Epithelial cell of prostate (primary cell): ENCODE data around the gene MOAP1.
"Not testable (repeated sequence)": the region's sequence is repeated elsewhere in the genome, so short reads cannot be mapped to it uniquely, and the experiment has no call there.

ENCODE experiments used
- DNase-seq: peaks from one replicate; pipeline ENCODE4 v3.0.0-alpha.2; 2011; ENCODE audit warnings: low read depth, low spot score
- H3K27ac ChIP-seq: fragments of 450-650 bp; 2 replicates; pipeline ENCODE4 v1.5.1; 2017; ENCODE audit warnings: mild to moderate bottlenecking

Gene MOAP1

DNA sequence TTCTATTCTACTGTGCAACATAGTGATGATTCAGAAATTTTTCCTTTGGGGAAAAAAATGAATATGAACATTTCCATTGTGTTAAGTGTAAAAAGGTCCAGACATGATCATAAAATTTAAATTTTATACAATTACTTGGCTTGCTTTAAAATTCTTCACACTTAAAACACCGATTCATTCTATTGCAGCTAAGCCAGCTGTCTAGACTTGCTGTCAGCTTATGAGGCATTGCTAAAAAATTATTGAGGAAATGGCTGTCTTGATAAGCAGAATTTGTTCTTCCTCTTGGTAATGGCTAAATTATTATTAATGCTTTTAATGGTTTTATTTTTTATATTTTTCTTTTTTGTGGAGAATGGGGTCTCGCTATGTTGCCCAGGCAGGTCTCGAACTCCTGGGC, 2.3 kb upstream of the MOAP1 start:
- peak overlapping the region; percentile 95 for H3K27ac ChIP-seq
- no peak for DNase-seq

DNA sequence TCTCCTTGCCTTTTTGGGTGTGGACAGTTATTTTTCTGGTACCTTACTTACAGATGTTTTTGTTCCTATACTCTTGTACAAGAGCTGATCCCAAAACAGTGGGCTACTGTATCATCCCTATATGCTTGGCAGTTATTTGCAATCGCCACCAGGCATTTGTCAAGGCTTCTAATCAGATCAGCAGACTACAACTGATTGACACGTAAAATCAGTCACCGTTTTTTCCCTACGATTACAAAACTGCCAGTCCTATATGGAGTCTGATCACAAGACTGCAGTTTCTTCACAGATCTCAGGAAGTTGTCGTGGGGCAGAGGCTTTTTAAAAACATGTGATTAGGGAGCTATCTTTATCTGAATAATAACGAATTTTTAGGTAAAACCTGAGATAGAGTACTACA, 1.8 kb upstream of the MOAP1 start:
- H3K27ac ChIP-seq: peak overlapping the region; percentile 95

DNA sequence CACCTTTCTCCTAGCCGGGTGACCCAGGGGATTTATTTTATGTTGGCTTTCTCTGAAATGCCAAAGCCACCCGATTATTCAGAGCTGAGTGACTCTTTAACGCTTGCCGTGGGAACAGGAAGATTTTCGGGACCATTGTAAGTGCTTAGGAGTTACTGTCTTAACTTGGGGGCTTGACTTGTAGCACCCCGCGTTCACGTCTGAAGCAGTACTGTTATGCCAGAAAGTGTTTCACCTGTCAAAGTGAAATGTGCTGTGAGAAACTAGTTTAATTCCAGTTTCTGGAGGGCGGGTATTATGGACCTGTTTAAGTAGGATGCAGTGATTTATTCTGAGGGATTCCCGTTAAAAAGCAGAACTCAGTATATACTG, 638 bp upstream of the MOAP1 start:
- no peak for DNase-seq
- H3K27ac ChIP-seq: peak overlapping the region; percentile 95

More for the DNA sequence above, 1.8 kb upstream of the MOAP1 start:
- DNase-seq: no peak

DNA sequence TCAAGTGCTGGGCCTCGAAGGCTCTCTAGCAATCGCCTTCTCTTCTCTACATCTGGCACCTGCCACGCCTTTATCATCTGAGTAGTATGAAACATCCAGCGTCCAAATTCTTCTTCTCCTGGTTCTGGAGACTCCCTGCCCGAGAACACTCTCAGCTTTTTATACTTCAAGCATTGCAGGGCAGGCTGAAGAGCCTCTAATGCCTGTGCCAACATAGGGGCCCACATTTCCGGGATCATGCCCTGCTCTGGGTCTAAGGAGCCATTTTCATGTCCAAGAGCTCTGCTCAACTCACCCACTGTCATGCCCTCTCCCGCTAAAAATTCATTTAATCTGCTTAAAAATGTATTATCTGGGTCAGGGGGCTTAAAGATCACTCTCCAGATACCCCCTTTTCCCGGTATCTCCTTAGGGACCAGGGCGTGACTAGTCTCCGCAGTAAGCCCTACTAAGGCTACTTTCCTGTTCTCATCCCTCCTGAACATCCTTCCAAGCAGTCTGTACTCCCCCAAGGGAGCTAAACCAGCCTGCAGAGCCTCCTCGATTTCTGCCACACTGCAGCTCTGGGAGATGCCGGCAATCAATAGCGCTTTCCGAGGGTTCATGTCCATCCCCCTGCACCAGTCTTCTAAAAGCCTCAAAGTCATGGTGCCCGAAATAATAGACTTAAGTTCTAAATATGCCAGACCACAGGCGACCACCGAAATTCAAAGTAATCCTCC, 940 bp downstream of the MOAP1 start:
- peak overlapping the region; percentile 95 for H3K27ac ChIP-seq
- no peak for DNase-seq

DNA sequence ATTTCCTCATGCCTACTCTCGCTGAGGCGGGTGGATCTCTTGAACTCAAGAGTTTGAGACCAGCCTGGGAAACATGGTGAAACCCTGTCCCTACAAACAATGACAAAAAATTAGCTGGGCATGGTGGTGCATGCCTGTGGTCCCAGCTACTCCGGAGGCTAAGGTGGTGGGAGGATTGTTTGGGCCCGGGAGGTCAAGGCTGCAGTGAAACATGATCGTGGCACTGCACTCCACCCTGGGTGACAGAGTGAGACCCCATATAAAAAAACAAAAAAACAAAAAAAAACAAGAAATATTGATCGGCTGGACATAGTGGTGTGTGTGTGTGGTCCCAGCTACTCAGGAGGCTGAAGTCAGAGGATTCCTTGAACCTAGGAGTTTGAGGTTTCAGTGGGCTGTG, 9.2 kb downstream of the MOAP1 start:
- H3K27ac ChIP-seq: no peak overlapping the region
- no peak for DNase-seq

DNA sequence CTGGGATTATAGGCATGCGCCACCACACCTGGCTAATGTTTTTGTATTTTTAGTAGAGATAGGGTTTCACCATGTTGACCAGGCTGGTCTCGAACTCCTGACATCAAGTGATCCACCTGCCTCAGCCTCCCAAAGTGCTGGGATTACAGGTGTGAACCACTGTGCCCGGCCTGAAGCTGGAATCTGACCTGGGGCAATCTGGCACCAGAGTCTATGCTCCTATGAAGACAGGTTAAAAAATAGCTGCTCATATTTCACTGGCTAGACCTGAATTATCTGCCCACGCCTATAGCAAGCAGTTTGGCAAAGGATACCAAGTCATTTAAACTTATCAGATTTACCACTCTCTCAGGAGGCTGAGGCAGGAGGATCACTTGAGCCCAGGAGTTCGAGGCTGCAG, 10.0 kb downstream of the MOAP1 start:
- not testable (repeated sequence) for H3K27ac ChIP-seq, DNase-seq

DNA sequence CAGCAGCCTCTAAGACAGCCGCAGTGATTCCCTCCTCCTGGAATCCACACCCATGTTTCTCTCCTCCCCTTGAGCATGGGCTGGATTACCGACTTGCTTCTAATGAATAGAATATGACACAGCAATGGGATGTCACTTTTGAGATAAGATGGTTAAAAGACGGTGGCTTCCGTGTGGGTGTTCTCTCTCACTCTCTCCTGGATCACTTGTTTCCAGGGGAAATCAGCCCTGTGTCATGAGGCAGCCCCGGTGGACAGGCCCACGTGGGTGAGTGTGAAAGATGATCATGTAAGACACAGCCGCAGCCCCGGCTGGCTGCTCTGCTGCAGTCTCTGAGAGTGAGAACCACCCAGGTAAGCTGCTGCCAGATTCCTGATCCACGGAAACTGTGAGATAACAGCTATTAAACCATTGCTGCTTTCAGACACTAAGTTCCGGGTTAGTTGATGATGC, 10.7 kb downstream of the MOAP1 start:
- peak overlapping the region; percentile 24 for H3K27ac ChIP-seq
- DNase-seq: no peak

DNA sequence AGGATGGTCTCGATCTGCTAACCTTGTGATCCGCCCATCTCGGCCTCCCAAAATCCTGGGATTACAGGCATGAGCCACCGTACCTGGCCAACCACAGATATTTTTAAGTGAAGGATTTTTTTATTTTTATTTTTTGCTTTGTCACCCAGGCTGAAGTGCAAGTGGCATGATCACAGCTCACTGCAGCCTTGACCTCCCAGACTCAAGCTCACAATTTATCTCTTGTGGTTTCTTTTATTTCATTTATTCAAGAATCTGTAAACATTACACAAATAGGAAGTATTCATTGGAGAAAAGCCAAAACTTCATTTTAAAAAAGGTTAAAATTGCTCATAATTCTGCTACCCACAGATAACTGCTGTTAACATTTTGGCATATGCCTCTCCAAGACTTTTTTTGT, 13.3 kb downstream of the MOAP1 start:
- H3K27ac ChIP-seq: no peak overlapping the region
- no peak for DNase-seq

DNA sequence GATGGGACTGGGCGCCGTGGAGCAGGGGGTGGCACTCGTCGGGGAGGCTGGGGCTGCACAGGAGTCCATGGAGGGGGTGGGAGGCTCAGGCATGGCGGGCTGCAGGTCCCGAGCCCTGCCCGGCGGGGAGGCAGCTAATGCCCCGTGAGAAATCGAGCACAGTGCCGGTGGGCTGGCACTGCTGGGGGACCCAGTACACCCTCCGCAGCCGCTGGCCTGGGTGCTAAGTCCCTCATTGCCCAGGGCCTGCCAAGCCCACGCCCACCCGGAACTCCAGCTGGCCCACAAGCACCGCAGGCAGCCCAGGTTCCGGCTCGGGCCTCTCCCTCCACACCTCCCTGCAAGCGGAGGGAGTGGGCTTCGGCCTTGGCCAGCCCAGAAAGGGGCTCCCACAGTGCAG, 14.6 kb downstream of the MOAP1 start:
- not testable (repeated sequence) for H3K27ac ChIP-seq, DNase-seq

DNA sequence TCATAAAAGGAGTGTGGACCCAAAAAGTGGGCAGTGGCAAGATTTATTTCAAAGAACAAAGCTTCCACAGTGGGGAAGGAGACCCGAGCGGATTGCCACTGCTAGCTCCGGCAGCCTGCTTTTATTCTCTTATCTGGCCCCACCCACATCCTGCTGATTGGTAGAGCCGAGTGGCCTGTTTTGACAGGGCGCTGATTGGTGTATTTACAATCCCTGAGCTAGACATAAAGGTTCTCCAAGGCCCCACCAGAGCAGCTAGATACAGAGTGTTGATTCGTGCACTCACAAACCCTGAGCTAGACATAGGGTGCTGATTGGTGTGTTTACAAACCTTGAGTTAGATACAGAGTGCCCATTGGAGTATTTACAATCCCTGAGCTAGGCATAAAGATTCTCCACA, 15.1 kb downstream of the MOAP1 start:
- H3K27ac ChIP-seq, DNase-seq: not testable (repeated sequence)

DNA sequence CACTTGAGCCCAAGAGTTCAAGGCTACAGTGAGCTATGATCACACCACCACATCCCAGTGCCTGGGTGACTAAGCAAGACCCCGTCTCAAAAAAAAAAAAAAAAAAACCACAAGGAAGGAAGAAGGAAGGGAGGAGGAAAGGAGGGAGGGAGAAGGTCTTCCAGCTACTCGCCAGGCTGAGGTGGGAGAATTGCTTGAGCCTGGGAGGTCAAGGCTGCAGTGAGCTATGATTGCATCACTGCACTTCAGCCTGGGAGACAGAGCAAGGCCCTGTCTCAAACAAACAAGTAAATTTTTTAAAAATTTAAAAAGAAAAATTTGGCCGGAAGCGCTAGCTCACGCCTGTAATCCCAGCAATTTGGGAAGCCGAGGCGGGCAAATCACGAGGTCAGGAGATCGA, 16.1 kb downstream of the MOAP1 start:
- not testable (repeated sequence) for DNase-seq, H3K27ac ChIP-seq

DNA sequence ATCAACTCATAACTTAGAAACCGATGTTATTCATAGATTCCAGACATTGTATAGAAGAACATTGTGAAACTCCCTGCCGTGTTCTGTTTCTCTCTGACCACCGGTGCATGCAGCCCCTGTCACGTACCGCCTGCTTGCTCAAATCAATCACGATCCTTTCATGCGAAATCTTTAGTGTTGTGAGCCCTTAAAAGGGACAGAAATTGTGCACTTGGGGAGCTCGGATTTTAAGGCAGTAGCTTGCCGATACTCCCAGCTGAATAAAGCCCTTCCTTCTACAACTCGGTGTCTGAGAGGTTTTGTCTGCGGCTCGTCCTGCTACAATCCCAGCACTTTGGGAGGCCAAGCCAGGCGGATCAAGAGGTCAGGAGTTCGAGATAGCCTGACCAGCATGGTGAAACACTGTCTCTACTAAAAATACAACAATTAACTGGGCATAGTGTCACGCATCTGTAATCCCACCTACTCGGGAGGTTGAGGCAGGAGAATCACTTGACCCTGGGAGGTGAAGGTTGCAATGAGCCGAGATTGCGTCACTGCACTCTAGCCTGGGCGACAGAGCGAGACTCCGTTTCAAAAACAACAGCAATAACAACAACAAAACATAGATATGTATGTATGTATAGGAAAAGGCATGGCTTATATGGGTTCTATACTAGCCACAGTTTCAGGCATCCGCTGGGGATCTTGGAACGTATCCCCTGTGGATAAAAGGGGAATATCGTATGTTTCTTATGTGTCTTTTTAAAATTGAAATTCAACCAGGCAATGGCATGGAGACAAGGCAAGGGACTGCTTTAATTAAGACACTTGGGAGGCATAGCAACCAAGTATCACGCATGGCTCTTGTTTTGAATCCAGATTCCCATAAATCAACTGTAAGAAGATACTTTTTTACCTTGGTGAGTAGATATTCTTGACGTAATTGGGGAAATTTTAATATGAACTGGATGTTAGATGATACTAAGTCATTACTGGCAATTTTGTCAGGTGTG, 19.1 kb downstream of the MOAP1 start:
- not testable (repeated sequence) for DNase-seq, H3K27ac ChIP-seq

DNA sequence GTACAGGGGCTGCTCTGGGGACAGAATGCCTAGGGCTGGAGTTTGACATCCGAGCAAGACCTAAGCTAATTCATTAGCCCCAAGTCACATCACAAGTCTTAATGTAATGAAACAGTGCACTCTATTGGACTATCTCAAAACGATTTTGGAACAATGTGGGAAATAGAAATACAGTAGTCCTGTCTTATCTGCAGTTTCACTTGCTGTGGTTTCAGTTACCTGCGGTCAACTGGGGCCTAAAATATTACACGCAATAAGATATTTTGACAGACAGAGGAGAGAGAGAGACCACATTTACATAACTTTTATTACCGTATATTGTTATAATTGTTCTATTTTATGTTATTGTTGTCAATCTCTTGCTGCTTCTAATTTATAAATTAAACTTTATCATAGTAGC, 21.1 kb downstream of the MOAP1 start:
- H3K27ac ChIP-seq: no peak overlapping the region
- no peak for DNase-seq

DNA sequence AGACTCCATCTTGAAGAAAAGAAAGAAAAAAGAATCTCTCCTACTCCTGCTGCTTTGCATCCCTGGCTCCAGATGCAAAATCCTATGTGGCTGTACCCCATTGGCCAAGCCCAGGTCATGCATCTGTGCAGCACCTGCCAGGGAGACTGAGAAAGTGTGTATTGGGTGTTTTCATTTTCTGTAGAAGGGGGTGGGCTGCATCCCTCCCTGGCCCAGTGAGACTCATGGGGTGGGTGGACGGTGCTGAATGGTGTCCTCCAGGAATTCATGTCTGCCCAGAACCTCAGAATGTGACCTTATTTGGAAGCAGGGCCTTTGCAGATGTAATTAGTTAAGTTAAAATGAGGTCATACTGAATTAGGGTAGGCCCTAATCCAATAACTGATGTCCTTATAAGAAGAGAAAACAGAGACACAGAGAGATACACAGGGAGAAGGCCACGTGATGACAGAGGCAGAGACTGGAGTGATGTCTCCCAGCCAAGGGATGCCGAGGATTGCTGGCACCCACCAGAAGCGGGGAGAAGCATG, 23.2 kb downstream of the MOAP1 start:
- DNase-seq: no peak
- no peak overlapping the region for H3K27ac ChIP-seq

DNA sequence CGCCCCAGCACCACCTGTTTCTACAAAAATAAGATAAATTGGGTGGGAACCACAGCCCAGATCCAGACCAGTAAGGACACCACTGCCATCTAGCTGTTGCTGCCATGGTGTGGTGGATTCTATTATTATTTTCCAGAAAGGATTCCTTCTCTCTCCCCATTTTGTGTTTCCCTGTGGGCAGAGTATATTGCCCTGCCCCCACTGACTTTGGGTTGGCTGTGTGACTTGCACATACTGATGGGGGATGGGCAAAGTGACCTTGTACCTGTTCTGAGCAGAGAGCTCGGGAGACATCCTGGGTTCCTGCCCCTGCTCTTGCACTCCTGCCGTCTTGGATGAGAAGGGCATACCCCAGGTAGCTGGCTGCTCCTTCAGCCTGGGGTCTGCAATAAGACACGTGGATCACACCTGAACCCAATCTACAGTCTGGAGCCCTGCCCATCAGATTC, 24.3 kb downstream of the MOAP1 start:
- no peak for DNase-seq
- no peak overlapping the region for H3K27ac ChIP-seq

DNA sequence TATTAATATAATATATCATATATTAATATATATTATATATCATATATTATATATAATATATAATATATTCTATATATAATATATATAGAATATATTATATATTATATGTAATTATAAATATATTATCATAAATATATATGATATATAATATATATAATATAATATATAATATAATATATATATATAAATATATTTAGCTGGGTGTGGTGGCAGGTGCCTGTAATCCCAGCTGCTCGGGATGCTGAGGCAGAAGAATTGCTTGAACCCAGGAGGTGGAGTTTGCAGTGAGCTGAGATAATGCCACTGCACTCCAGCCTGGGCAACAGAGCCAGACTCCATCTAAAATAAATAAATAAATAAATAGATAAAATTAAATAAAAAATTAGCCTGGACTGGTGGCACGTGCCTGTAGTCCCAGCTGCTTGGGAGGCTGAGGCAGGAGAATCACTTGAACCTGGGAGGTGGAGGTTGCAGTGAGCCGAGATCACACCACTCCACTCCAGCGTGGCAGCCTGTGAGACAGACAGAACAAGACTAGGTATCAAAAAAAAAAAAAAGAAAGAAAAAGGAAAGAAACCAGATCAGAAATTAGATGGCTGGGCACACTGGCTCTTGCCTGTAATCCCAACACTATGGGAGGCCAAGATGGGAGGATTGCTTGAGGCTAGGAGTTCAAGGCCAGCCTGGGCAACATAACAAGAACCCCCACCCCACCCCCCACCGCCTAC, 24.9 kb downstream of the MOAP1 start:
- not testable (repeated sequence) for DNase-seq, H3K27ac ChIP-seq

DNA sequence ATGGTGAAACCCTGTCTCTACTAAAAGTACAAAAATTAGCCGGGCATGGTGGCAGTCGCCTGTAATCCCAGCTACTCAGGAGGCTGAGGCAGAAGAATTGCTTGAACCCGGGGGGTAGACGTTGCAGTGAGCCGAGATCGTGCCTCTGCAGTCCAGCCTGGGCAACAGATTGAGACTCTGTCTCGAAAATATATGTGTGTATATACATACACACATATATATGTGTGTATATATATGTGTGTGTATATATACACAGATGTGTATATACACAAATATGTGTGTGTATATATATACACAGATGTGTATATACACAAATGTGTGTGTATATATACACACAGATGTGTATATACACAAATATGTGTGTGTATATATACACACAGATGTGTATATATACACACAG, 26.3 kb downstream of the MOAP1 start:
- not testable (repeated sequence) for DNase-seq, H3K27ac ChIP-seq

DNA sequence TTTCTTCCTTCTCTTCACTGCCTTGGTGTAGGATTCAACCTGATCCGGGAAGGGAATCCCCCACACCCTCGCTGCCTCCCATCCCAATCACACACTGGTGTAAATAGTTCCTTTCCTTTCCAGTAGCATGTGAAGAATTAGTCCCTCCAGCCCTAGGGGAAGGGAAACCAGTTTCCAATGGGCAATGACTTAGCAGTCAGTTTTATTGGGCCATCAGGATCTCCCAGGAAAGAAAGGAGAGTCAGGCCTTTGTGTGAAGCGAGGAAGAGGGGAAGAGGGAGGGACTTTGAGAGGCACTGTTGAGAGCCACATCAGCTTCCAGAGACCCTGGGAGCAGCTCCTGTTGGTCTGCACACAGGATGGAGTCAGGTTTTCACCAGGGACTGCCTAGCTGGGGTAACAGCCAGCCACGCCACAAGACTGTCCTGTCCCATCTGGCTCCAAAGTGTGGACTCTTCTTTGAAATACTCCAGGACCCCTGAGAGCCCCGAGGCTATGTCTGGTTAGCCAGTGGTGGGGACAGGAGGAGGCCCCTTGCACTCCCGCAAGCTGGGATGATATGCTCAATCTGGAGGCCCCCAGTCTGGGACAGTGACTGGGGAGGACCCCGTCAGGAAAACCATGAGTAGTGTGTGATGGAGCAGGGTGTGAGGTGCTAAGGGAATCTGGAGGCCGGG, 27.9 kb downstream of the MOAP1 start:
- no peak for DNase-seq
- H3K27ac ChIP-seq: no peak overlapping the region

DNA sequence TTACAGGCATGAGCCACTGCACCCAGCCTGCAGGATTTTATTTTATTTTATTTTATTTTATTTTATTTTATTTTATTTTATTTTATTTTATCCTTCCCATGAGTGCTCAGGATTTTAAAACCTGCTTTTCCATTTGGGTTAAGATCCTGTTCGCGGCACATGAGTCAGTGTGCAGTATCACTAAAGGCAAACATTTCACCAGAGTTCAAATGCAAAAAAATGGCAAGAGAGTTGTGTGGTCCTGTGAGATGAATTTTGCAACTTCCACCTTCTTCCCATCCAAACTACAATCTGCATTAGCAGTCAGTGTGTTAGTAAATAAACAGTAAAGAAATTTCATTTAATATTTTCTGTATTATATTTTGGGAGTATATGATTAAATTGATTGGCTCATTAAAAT, 29.0 kb downstream of the MOAP1 start:
- no peak overlapping the region for H3K27ac ChIP-seq
- no peak for DNase-seq

DNA sequence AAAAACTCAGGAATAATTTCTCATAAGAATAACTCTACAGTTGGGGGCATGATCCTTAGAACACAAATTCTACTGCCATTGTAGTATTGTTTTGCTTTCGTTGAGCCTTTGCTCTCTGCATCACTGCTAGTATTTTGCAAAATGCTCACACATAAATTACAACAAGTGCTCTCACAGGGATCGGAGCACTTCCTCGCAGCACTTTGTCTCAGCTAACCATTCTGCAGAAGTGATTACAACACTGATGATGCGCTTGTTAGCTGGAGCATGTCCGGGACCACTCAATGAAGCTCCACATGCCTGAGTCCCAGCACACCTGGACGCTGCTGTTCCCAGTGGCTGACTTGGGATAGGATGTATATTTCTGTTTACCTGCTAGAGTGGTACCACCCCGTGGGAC, 31.6 kb downstream of the MOAP1 start:
- peak overlapping the region; percentile 94 for H3K27ac ChIP-seq

More for the DNA sequence above, 31.6 kb downstream of the MOAP1 start:
- DNase-seq: no peak
